ENCODE data around the gene DUSP22.
A peak's percentile ranks its signal among the peaks of the same experiment; 100 is the strongest.

DUSP22 gene

DNA sequence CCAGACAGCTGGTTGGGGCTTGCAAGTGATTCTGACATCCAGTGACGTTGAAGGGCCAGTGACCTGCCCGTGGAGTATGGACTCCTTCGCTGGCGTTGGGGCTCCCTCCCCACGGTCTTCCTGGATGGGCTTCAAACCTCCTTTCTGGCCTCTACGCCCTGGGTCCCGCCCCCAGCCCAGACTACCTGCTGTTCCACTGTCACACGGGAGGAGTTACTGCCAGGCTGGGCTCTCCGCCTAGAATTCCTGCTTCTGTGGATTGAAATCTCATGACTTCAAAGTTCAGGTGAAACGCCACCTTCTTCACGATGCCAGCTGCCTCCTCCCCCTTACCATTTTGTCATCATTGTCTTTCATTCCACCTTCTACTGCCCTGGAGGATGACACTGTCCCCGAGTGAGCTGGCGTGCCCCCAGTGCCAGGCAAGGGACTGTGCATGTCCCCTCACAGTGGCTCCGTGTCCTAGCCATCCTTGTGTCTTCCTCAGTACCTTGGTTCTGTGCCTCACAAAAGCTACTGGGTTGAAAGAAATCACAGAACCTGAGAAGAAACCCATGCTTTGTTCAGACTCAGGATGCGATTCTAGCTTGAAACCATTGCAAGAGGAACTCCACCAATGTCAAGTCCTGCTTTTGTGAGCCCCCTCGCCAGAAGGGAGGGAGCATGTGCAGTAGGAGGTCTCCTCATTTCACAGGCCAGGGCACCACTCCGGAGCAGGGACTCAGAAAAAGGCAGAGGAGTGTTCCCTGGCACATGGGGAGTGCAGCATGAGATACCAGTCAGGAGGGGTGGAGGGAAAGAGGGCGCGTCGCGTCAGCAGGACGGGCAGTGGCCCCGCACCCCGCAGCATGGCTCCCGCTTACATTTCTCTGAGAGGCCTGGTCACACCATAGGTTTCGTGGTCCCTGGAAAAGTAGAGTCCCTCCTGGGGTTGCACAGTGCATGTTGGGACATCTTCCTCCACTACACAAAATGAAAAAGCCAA, 88.2 kb downstream of the DUSP22 start:
- no peak for DNase-seq (ENCODE audit: low read depth)

DNA sequence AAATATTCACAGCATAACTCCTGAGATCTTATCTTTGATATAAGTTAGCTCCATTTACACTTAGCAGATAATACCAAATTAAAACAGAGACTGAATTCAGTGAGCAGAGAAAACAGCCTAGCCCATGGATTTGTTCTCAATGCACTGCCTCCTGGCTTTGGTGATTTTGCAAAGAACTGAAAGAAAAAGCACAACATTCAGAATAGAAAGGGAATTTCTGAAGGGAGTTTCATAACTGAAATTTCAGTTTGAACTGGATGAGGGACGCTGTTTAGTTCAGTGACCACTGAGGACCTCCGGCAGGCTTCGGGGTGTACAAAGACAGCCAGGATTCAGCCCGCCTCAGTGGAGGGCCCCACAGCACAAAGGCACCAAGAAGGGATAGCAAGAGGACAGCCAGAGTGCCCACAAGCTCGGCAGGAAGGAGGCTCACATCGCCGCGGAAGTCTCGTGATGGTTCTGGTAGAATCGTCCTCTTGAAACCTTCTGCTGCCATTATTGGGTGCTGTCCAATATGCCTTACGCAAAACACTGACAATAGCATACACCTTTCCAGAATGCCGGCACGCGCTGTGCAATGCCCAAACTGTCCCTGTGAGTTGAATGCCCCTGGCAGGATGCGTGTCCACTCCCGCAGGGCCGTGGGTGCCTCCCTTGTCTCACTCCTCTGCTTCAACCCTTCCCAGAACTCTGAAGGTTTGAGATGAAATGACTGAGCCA, 89.6 kb downstream of the DUSP22 start:
- no peak for DNase-seq (ENCODE audit: low read depth)

DNA sequence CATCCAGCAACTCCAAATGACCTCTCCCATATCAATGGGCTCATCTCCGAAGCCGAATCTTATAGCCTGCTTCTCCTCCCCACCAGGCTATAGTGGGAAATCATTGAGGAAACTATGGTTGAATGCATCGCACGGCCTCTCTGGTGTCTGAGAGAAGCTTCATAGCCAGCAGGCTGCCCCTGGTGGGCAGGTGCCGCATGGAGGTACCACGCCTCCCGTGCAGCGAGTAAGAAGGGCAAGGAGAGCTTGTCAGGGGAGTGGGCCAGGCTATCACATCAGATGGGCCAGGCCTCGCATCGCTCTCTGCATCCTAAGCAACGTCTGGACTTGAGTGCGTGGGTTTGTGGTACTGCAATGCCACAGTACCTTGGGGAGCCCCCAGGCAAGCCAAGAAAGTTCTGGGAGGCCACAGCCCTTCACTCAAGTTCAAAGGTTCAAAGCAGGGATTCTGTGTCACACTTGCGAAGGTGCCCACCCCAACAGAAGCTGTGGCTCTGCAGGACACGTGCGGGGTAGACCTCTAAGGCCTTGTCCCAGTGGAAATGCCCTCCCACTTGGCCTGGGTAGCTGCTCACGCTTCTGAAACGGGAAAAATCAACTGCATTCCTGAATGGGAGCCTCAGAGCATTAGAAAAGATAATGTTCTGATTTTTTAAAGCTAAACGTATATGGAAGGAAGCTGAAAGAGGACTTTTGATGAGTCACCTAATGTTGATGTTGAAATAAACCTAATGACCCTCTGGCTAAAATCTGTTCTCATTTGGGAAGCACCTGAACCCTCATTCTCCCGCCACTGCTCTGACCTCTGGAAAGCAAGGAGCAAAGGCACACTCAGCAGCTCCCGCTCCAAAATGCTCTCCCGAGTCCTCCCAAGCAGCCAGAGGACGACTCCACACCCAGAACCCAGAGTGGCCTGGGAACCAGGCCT, 90.9 kb downstream of the DUSP22 start:
- DNase-seq (ENCODE audit: low read depth), result no peak

DNA sequence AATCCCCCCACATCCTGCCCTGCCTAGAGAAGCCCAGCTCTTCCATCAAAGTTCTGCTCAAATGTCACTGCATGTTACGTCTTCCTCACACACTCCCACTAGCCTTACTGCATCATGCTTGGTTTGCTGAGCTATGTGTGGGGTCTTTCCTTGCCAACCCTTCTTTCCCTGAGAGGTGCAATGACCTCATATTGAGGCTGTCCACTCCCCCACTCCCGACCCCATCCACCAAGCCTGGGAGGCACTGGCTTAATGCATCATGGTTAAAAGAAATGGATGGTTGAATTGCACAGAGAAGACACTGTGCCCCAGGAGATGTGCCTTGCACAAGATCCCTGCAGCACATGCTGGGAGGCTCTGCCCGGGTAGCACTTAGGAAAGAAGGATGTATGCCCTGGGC, 91.6 kb downstream of the DUSP22 start:
- DNase-seq (ENCODE audit: low read depth), result no peak

DNA sequence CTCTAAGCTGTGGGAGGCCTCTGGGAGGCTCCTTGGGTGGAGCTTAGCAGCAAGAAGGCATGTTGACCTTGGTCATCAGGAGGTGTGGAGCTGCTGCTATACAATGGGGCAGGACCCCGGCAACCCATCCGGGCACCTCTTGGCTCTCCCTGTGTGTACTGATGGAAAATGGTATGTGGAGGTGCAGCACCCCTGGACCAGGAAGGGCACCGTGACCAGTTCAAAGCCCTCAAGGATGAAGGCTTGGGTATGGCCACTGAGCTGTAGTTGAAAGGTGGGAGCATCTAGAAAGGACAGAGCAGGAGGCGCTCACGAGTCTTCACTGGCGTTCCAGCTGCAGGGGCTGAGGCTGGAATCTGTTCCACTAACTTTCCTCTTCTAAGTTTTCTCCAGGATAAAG, 92.6 kb downstream of the DUSP22 start:
- DNase-seq (ENCODE audit: low read depth), result no peak

DNA sequence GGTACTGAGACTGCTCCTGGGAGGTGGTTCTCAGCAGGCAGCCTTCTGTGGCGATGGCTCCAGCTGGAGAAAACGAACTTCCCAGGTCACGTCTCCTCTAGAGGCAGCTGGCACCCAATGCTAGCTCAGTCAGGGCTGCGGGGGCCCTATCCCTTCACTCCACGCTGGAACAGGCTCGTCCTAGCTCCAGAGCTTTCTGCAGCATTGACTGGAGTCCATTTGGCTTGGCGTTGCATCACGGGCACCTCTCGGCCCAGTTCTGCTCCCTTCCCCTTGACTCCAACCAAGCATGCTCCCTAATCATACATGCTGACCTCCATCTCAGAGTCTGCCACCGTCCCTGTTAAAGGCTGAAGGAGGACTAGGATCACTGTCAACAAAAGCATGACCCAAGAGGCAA, 93.3 kb downstream of the DUSP22 start:
- DNase-seq (ENCODE audit: low read depth), result no peak

DNA sequence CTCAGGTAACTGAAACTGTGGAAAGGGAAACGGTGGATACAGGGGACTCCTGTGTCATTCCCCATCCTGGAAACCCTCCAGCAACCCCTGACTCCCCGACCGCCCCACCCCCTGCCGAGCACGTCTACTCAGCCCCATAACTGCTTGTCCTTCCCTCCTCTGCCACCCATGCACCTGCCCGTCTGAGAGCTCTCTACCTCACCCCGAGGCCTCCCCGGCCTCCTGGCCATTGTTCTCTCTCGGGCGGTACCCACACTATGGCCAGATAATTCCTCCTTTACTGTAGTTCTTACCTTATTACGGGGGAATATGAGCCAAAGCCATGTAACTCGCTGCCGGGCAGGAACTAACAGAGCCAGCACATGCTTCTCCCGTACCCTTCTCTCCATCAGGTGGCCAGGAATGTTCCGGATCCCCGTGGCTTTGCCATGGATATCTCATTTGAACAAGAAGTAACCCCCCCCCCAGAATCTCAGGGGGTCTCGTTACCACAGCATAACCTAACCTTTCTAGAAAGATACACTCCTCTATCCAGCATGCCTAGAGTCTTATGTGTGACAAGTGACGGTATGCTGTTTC, 94.5 kb downstream of the DUSP22 start:
- no peak for DNase-seq (ENCODE audit: low read depth)

DNA sequence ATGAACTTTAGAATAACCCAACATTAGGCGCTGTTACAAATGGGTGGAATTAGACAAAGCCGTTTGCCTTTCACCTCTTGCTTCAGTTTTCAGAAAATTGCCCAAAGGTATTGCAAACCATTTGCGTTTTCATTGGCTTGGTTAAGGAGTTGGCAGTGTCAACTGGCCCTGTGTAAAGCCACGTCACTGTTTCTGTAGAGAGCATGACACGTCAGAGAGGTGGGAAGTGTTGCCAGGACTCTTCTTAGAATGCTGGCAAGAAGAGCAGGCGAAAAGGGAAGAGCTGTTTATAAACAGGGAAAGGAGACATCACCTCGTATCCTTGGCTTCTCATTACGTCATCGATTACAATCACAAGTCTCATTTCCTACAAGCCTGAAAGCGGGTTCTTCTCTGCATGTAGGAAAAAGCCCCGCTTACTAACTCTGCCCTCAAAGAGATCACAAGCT, 95.0 kb downstream of the DUSP22 start:
- DNase-seq (ENCODE audit: low read depth), result no peak

DNA sequence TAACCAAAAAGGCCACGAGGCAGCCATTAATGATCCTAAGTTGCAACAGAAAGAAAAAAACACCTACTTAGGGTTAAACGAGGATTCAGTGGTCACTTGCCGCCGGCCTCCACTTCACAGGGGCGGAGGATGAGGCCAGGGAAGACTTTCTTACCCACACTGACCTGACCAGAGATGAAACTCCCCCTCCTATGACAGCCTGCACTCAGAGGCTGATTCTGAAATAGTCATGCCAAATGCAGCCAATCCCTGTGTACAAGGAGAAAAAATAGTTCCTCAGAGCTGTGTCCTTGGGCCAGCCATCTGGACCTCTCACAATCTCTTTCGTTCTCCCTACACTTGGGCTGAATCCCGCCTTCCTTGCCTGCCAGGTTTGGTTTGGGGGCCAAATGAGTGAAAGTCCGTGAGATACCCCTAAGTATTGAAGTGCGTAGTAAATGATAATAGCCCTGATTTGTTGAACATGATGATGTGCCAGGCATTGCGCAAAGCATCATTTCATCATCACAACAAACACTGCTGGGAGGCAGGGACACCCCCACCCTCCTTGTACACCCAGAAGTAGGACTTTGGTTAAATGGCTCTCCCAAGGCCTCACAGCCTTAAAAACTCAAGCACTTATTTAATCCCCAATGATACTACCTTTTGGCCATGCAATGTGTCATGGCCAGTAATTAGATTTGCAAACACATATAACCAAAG, 96.1 kb downstream of the DUSP22 start:
- no peak for DNase-seq (ENCODE audit: low read depth)

DNA sequence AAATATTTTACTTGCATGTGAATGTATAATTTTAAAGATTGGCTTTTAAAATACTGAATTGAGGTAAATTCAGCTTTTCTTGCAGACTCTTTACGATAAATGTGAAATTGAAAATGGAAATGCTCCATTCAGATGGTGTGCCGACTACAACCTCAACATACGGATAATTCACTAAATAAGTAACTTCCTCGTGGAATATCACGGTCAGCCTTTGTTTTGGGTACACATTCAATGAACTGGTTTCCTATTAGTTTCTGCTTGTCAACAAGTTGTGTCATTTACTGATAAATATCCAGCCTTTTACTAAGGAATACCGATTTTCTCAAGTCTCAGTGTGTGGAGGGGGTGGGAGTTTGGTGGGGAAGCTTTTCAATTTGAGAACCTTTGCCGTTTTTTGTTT, 96.9 kb downstream of the DUSP22 start:
- DNase-seq (ENCODE audit: low read depth), result no peak

DNA sequence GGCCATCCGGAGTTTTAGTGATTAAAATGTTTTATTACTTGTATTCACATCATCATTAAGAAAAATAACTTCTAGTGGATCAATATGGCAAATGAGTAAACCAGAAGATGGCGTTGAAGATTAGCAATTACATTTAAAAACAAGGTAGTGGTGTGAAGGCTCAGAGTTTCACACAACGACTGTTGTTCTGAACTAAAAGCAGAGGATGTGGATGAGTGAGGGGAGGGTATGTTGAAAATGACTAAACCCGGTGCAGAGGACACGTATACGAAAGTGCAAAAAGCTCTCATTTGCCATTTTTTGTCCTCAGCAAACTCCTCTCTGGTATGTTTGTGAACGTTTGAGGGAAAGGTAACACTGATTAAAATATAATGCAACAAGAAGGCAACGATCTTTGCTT, 97.3 kb downstream of the DUSP22 start:
- DNase-seq (ENCODE audit: low read depth), result no peak

DNA sequence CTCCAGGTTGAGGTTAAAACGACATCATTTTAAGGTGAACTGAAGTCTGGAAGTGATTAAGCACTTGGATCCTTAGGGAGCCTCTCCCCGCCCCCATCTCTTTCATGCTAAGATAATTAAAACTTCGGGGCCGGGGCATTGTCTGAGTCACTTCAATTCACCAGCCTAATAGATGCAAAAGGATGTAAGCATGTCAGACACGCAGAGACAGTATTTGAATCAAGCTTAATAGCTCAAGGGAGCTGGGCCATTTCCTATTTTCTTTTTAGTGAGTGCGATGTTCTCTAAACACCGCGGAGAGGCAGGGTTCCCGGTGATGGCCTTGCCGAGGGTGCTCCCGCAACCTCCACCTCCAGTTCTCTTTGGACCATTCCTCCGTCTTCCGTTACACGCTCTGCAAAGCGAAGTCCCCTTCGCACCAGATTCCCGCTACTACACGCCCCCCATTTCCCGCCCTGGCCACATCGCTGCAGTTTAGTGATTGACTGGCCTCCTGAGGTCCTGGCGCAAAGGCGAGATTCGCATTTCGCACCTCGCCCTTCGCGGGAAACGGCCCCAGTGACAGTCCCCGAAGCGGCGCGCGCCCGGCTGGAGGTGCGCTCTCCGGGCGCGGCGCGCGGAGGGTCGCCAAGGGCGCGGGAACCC, 98.7 kb downstream of the DUSP22 start:
- DNase-seq (ENCODE audit: low read depth), result no peak

DNA sequence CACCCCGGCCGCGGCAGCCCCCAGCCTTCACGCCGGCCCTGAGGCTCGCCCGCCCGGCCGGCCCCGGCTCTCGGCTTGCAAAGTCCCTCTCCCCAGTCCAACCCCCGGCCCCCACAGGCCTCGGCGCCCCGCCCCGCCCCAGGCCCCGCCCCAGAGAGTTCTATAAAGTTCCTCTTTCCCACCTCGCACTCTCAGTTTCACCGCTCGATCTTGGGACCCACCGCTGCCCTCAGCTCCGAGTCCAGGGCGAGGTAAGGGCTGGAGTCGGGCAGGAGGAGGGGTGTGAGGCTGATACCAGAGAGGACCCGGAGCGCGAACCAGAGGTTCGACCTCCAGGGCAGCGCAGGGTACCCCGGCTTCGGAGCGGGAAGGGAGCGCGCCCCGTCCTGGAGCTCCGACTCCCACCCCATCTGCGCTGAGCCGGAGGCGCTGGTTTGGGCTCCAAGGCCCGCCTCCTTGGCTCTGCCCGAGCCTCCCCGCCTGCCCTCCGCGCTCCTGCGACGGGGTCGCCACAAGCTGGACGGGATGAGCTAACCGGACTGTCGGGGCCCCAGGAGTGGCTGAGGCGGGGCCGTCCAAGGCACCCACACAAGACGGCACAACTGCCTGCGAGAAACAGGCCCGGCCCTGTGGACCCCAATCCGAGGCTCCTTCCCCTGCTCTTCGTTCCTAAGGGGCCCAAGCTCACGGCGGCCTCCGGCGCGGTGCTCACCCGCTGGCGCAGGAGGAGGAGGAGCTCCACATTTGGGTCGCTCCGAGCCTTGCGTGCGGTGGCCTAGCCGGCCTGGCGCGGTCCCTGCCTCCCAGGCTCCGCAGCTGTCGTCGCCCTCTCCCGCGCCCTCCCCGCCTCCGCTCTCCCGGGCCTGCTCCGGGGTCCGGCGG, 99.5 kb downstream of the DUSP22 start, which contains the start of gene IRF4:
Gene IRF4 (plus strand): TSS at position 194 of the 882 bp plus-strand sequence. CDS start 1,401 bp downstream, outside the sequence.
- peak; percentile 53 for DNase-seq (ENCODE audit: low read depth)

DNA sequence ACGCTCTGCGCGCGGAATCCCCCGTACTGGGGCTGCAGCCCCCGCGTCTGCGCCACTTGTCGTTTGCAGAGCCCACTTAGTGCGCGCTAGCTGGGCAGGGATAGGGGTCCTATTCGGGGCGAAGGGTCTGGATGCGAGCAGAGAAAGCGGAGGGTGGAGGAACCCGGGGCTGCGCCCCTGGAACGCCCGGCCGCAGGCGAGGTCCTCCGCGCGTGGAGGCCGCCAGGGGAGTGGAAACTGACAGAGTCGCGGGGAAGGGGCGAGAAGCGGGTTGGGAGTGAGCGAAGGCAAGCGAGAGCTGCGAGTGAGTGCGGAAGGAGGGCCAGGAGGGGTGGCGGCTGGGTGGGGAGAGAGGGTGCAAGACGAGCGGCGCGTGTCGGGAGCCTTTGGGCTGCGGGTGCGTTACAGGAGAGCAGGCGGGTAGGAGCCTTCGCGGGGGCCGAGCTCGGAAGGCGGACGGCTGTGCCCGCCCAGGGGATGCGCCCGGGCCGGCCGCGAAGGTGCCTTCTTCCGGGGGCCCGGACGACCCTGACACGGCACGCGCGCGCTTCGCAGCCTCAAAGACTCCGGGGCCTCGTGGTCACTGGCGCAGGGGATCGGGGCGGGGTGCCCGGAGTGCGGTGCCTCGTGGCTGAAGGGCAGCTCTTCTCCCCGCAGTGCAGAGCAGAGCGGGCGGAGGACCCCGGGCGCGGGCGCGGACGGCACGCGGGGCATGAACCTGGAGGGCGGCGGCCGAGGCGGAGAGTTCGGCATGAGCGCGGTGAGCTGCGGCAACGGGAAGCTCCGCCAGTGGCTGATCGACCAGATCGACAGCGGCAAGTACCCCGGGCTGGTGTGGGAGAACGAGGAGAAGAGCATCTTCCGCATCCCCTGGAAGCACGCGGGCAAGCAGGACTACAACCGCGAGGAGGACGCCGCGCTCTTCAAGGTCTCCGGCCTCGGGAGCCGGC, 100.4 kb downstream of the DUSP22 start:
- peak; percentile 29 for DNase-seq (ENCODE audit: low read depth)

DNA sequence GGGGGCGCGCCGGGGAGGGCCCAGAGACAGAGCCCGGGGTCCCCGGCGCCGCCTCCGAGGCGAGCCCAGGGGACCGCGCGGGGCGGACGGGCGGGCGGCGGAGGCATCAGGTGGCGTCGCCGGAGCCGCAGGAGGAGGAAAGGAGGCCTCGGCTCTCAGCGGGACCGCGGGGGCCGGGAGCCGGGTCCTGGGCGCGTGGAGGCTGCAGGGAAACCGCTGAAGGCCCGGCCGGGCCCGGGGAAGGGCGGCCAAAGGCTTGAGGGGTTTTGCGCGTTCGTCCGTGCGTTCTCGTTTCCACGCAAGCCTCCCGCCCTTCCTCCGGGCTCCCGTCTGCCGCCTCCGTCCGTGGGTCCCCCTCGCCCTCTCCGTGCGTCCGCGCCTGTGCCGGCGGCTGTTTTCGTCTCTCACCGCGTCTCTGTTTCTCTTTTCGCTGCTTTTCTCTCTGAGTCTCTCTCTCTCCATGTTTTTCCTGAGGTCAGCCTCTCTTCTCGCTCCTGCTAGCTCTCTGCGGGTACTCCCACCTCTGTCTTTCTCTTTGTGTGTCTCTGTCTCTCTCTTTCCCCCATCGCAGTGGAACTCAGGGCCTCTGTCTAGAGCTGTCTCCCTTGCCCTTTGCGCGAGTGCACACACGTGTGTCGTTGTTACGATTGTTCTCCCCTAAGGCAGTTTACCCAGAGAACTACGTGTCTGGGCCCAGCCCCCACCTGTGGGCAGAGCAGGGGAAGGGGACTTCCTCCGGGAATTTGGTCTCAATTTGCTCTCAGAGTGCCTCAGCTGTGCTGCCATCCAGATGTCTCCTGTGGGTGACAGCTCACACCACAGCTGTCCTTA, 101.3 kb downstream of the DUSP22 start:
- no peak for DNase-seq (ENCODE audit: low read depth)

DNA sequence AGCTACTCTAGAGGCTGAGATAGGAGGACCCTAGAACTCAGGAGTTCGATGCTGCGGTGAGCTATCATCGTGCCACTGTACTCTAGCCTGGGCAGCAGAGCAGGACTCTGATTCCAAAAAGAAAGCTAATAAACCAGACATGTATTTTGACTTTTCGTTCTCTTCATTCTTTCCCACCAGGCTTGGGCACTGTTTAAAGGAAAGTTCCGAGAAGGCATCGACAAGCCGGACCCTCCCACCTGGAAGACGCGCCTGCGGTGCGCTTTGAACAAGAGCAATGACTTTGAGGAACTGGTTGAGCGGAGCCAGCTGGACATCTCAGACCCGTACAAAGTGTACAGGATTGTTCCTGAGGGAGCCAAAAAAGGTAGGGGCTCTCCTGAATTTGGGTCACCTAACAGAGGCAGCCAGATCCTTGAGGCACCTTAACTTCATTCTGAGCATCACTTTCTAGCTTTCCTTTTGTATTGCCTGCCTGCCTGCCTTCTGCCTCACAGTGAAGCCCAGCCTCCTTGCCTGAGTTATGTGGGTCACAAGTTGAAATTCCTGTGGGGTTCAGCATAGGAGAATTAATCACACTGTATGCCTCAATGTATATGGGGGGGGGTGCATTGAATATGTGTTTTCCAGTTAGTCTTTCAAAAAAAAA, 102.5 kb downstream of the DUSP22 start:
- no peak for DNase-seq (ENCODE audit: low read depth)

All from activated T-cell treated with anti-CD3 and anti-CD28 coated beads for 1 hour (primary cell).